Measurements from ENCODE around the gene PRKCB.

Gene PRKCB

GRCh38 chr16:24052329-24053098, 216.7 kb downstream of the PRKCB start:
- no peak for DNase-seq

- DNase-seq, result no peak
These were observed 217.5 kb downstream of the PRKCB start for GRCh38 chr16:24053099-24053946.

GRCh38 chr16:24054741-24055491, 219.1 kb downstream of the PRKCB start:
- no peak for DNase-seq

GRCh38 chr16:24062270-24062817, 226.6 kb downstream of the PRKCB start:
- DNase-seq, result no peak

GRCh38 chr16:24069036-24069590, 233.3 kb downstream of the PRKCB start:
- DNase-seq, result no peak

- DNase-seq, result no peak
These were observed 235.1 kb downstream of the PRKCB start for GRCh38 chr16:24070851-24071250.

- no peak for DNase-seq
These were observed 236.0 kb downstream of the PRKCB start for GRCh38 chr16:24071666-24072360.

- DNase-seq, result no peak
These were observed 237.5 kb downstream of the PRKCB start for GRCh38 chr16:24073321-24073720.

GRCh38 chr16:24074574-24074973, 238.8 kb downstream of the PRKCB start:
- no peak for DNase-seq

GRCh38 chr16:24075302-24075701, 239.5 kb downstream of the PRKCB start:
- no peak for DNase-seq

GRCh38 chr16:24075931-24076716, 240.3 kb downstream of the PRKCB start:
- no peak for DNase-seq

GRCh38 chr16:24077292-24077691, 241.5 kb downstream of the PRKCB start:
- no peak for DNase-seq

- DNase-seq, result no peak
These were observed 242.2 kb downstream of the PRKCB start for GRCh38 chr16:24077966-24078365.

- no peak for DNase-seq
These were observed 249.9 kb downstream of the PRKCB start for GRCh38 chr16:24085666-24086065.

- DNase-seq, result no peak
These were observed 252.2 kb downstream of the PRKCB start for GRCh38 chr16:24087891-24088410.

- DNase-seq, result no peak
These were observed 253.0 kb downstream of the PRKCB start for GRCh38 chr16:24088767-24089166.

- no peak for DNase-seq
These were observed 255.3 kb downstream of the PRKCB start for GRCh38 chr16:24091125-24091524.

- no peak for DNase-seq
These were observed 257.3 kb downstream of the PRKCB start for GRCh38 chr16:24093049-24093448.

- DNase-seq, result no peak
These were observed 258.9 kb downstream of the PRKCB start for GRCh38 chr16:24094660-24095059.

- no peak for DNase-seq
These were observed 263.1 kb downstream of the PRKCB start for GRCh38 chr16:24098896-24099295.

GRCh38 chr16:24101431-24101830, 265.6 kb downstream of the PRKCB start:
- DNase-seq, result no peak
